H1 (cell line): ENCODE data around the gene GNG7.

ENCODE experiments used
- KDM1A ChIP-seq: fragments of 200-600, 300-600 bp; sonication (generic); IDR thresholded peaks from 2 replicates; pipeline ENCODE4 v1.7.1; 2016; ENCODE audit warnings: mild to moderate bottlenecking, low read length, borderline replicate concordance
- MAX ChIP-seq: IDR thresholded peaks from 2 replicates; pipeline ENCODE4 v1.6.1; 2012; ENCODE audit warnings: inconsistent platforms
- POLR2A ChIP-seq, 2 experiments: IDR thresholded peaks; 1 replicate in 1 of 2; 2 replicates in 1 of 2; pipeline ENCODE4 v1.6.1; 2011; ENCODE audit warnings: low read depth in 2 of 2, low read length in 2 of 2, mild to moderate bottlenecking in 2 of 2; ENCODE audit errors: control extremely low read depth in 1 of 2
- POLR2AphosphoS5 ChIP-seq: IDR thresholded peaks from 2 replicates; pipeline ENCODE4 v1.6.1; 2011; ENCODE audit warnings: low read depth, low read length
- RXRA ChIP-seq: IDR thresholded peaks from 2 replicates; pipeline ENCODE4 v1.6.1; 2011; ENCODE audit warnings: low read depth, mild to moderate bottlenecking, low read length, moderate library complexity; ENCODE audit not compliant: insufficient read depth
- ZNF274 ChIP-seq: IDR thresholded peaks from 2 replicates; pipeline ENCODE4 v1.7.0; 2012; ENCODE audit warnings: low read length, borderline replicate concordance; ENCODE audit errors: extremely low read depth

GRCh38 chr19:2483484-2484151 is 218.9 kb downstream of the GNG7 start:
- TF ChIP-seq POLR2A (IDR thresholded peaks at IDR 0.05; ENCODE audit: control extremely low read depth in 1 of 2, low read depth in 2 of 2, low read length in 2 of 2) = no peak
- TF ChIP-seq KDM1A = no peak
- TF ChIP-seq POLR2AphosphoS5 = no peak
- TF ChIP-seq RXRA = no peak
- TF ChIP-seq MAX = no peak
- TF ChIP-seq ZNF274 = no peak
